ENCODE results near the gene PPP1R11.

DNA sequence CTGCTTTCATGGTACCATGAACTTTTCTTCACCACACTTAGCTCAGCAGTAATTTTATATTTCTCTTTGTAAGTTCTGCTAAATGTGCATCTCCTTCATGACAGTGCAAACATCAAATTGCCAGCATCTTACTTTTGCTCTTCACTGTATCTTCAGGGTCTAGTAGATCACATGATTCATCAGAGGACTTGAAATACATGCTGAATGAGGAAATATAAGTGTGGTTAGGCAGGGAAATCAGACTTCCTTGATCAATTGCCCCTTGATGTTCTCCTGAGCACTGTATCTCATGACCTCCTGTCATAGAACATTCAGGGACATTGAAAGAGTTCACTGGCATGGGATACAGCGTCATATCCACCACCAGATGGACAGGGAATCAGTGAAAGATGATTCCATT lies 31.2 kb upstream of the PPP1R11 start:
- TF ChIP-seq, protein P1, sequence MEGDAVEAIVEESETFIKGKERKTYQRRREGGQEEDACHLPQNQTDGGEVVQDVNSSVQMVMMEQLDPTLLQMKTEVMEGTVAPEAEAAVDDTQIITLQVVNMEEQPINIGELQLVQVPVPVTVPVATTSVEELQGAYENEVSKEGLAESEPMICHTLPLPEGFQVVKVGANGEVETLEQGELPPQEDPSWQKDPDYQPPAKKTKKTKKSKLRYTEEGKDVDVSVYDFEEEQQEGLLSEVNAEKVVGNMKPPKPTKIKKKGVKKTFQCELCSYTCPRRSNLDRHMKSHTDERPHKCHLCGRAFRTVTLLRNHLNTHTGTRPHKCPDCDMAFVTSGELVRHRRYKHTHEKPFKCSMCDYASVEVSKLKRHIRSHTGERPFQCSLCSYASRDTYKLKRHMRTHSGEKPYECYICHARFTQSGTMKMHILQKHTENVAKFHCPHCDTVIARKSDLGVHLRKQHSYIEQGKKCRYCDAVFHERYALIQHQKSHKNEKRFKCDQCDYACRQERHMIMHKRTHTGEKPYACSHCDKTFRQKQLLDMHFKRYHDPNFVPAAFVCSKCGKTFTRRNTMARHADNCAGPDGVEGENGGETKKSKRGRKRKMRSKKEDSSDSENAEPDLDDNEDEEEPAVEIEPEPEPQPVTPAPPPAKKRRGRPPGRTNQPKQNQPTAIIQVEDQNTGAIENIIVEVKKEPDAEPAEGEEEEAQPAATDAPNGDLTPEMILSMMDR (conservative IDR thresholded peaks at IDR 0.05; ENCODE audit: low read length): no peak
- no peak for TF ChIP-seq EZH2phosphoT487 (IDR thresholded peaks at IDR 0.05; ENCODE audit: borderline replicate concordance)
